Mesenchymal stem cell (in vitro differentiated cells and primary cell): ENCODE results near the gene COL27A1.

Experiments used
- DNase-seq: peaks from one replicate; pipeline ENCODE4 v3.0.0-alpha.2; 2013
- H2AFZ ChIP-seq: one replicate; pipeline ENCODE4 v1.6.1; 2013; ENCODE audit warnings: low read depth, mild to moderate bottlenecking, control low read depth, inconsistent platforms, low read length, moderate library complexity
- H2AK5ac ChIP-seq: 2 replicates; pipeline ENCODE4 v1.6.1; 2013; ENCODE audit warnings: low read length, moderate library complexity, mild to moderate bottlenecking, inconsistent platforms; ENCODE audit not compliant: severe bottlenecking
- H2BK120ac ChIP-seq: one replicate; pipeline ENCODE4 v1.6.1; 2013; ENCODE audit warnings: low read depth, mild to moderate bottlenecking, inconsistent platforms, low read length, moderate library complexity
- H2BK12ac ChIP-seq, 2 experiments: one replicate each; pipeline ENCODE4 v1.6.1; 2013; ENCODE audit warnings: inconsistent platforms in 2 of 2, low read length in 2 of 2, mild to moderate bottlenecking in 2 of 2, moderate library complexity in 2 of 2, control low read depth in 1 of 2
- H2BK15ac ChIP-seq: one replicate; pipeline ENCODE4 v1.6.1; 2013; ENCODE audit warnings: mild to moderate bottlenecking, low read depth, inconsistent platforms; ENCODE audit not compliant: poor library complexity, severe bottlenecking
- H2BK5ac ChIP-seq: 2 replicates; pipeline ENCODE4 v1.6.1; 2013; ENCODE audit warnings: low read depth, mild to moderate bottlenecking, low read length, control low read depth, inconsistent platforms; ENCODE audit not compliant: poor library complexity, severe bottlenecking
- H3K14ac ChIP-seq, 2 experiments: one replicate each; pipeline ENCODE4 v1.6.1; 2013; ENCODE audit warnings: inconsistent platforms in 2 of 2, low read length in 2 of 2, control low read depth in 1 of 2, mild to moderate bottlenecking in 1 of 2, moderate library complexity in 1 of 2
- H3K18ac ChIP-seq, 2 experiments: one replicate each; pipeline ENCODE4 v1.6.1; 2013; ENCODE audit warnings: inconsistent platforms in 2 of 2, low read length in 2 of 2, control low read depth in 1 of 2, low read depth in 1 of 2, mild to moderate bottlenecking in 1 of 2
- H3K23ac ChIP-seq, 2 experiments: one replicate each; pipeline ENCODE4 v1.6.1; 2013; ENCODE audit warnings: inconsistent platforms in 2 of 2, low read length in 2 of 2, mild to moderate bottlenecking in 2 of 2, moderate library complexity in 2 of 2, control low read depth in 1 of 2
- H3K27ac ChIP-seq: 2 replicates; pipeline ENCODE4 v1.5.1; 2013; ENCODE audit warnings: mild to moderate bottlenecking, moderate library complexity, low read length, control low read depth, inconsistent platforms; ENCODE audit not compliant: poor library complexity, severe bottlenecking
- H3K27me3 ChIP-seq, 2 experiments: 2 replicates each; pipeline versions ENCODE4 v1.6.1 to v1.7.0; 2013; ENCODE audit warnings: low read length in 2 of 2, mild to moderate bottlenecking in 2 of 2, moderate library complexity in 2 of 2, control low read depth in 1 of 2, inconsistent platforms in 1 of 2; ENCODE audit not compliant: control insufficient read depth in 1 of 2, insufficient read depth in 1 of 2
- H3K36me3 ChIP-seq, 2 experiments: 2 replicates each; pipeline versions ENCODE4 v1.6.1 to v1.7.0; 2013; ENCODE audit warnings: low read length in 2 of 2, control low read depth in 1 of 2, inconsistent platforms in 1 of 2, low read depth in 1 of 2, mild to moderate bottlenecking in 1 of 2; ENCODE audit not compliant: insufficient read depth in 2 of 2, control insufficient read depth in 1 of 2
- H3K4ac ChIP-seq, 2 experiments: one replicate each; pipeline ENCODE4 v1.6.1; 2013; ENCODE audit warnings: inconsistent platforms in 2 of 2, low read length in 2 of 2, mild to moderate bottlenecking in 2 of 2, moderate library complexity in 2 of 2, control low read depth in 1 of 2, low read depth in 1 of 2
- H3K4me1 ChIP-seq: 2 replicates; pipeline ENCODE4 v1.6.1; 2013; ENCODE audit warnings: low read depth, low read length, control low read depth; ENCODE audit not compliant: control insufficient read depth, insufficient read depth
- H3K4me2 ChIP-seq: 2 replicates; pipeline ENCODE4 v1.6.1; 2013; ENCODE audit warnings: low read length, mild to moderate bottlenecking, inconsistent platforms; ENCODE audit not compliant: poor library complexity, severe bottlenecking
- H3K4me3 ChIP-seq, 2 experiments: 2 replicates each; pipeline versions ENCODE4 v1.5.1 to v1.7.0; 2013; ENCODE audit warnings: low read length in 2 of 2, mild to moderate bottlenecking in 2 of 2, control low read depth in 1 of 2, low read depth in 1 of 2; ENCODE audit not compliant: insufficient read depth in 1 of 2
- H3K79me1 ChIP-seq: replicated peaks from 2 replicates; pipeline ENCODE4 v1.6.1; 2013; ENCODE audit warnings: mild to moderate bottlenecking, control low read depth, low read length, inconsistent platforms; ENCODE audit not compliant: poor library complexity, severe bottlenecking
- H3K9ac ChIP-seq: 2 replicates; pipeline ENCODE4 v1.7.0; 2013; ENCODE audit warnings: mild to moderate bottlenecking, low read length, moderate library complexity
- H3K9me3 ChIP-seq: 2 replicates; pipeline ENCODE4 v1.7.0; 2013; ENCODE audit warnings: mild to moderate bottlenecking, low read length; ENCODE audit not compliant: control insufficient read depth
- H4K8ac ChIP-seq: one replicate; pipeline ENCODE4 v1.6.1; 2013; ENCODE audit warnings: inconsistent platforms, mild to moderate bottlenecking, low read length, moderate library complexity
- H4K91ac ChIP-seq: one replicate; pipeline ENCODE4 v1.6.1; 2013; ENCODE audit warnings: mild to moderate bottlenecking, low read length, inconsistent platforms
- WGBS: methylation state at CpG from one replicate; pipeline ENCODE4 v1.1.7; 2013; ENCODE audit warnings: mixed read lengths; 5-methylcytosine and 5-hydroxymethylcytosine counted together

COL27A1 gene

GRCh38 chr9:114261026-114261425 lies 105.7 kb downstream of the COL27A1 start:
- Histone ChIP-seq H3K9me3 (no peaks in the 10 kb centered on the region), H2AK5ac (no peak overlapping the region), H4K91ac (no peak overlapping the region), H3K14ac (no peak overlapping the region), H3K4me2 (no peak overlapping the region), H3K9ac (no peak overlapping the region), H2BK15ac (no peak overlapping the region), H4K8ac (no peak overlapping the region), H3K4me3 (no peak overlapping the region), H3K27me3 (no peaks in the 10 kb centered on the region), H2BK12ac (no peak overlapping the region), H2BK5ac (no peak overlapping the region), H3K4ac (no peak overlapping the region), H2BK120ac (no peak overlapping the region), H3K36me3 (peaks cover 0 to 74% of the 10 kb centered on the region in 2 experiments), H3K4me1 (peaks cover 15% of the 10 kb centered on the region), H2AFZ (no peak overlapping the region), H3K27ac (no peak overlapping the region), H3K18ac (no peak overlapping the region), H3K79me1 (peaks cover 1% of the 10 kb centered on the region), H3K23ac (no peak overlapping the region)
- 86% methylated on average over 10 of the region's 10 CpGs for WGBS
- no peak for DNase-seq

GRCh38 chr9:114261987-114262386 lies 106.7 kb downstream of the COL27A1 start:
- 81% methylated on average over 9 of the region's 9 CpGs for WGBS
- no peak overlapping the region for H3K18ac ChIP-seq
- H2AFZ ChIP-seq, result no peak overlapping the region
- no peak overlapping the region for H3K4ac ChIP-seq
- DNase-seq, result no peak
- no peak overlapping the region for H3K4me2 ChIP-seq
- no peak overlapping the region for H2BK5ac ChIP-seq
- H3K27me3 ChIP-seq, result peaks cover 0 to 4% of the 10 kb centered on the region in 2 experiments
- H2BK12ac ChIP-seq, result no peak overlapping the region
- no peaks in the 10 kb centered on the region for H3K9me3 ChIP-seq
- H2BK120ac ChIP-seq, result no peak overlapping the region
- no peak overlapping the region for H4K91ac ChIP-seq
- no peak overlapping the region for H3K27ac ChIP-seq
- H3K23ac ChIP-seq, result no peak overlapping the region
- peaks cover 15% of the 10 kb centered on the region for H3K4me1 ChIP-seq
- H4K8ac ChIP-seq, result no peak overlapping the region
- peaks cover 0 to 76% of the 10 kb centered on the region in 2 experiments for H3K36me3 ChIP-seq
- no peak overlapping the region for H3K4me3 ChIP-seq
- H3K79me1 ChIP-seq, result peaks cover 1% of the 10 kb centered on the region
- no peak overlapping the region for H2BK15ac ChIP-seq
- no peak overlapping the region for H3K14ac ChIP-seq
- H2AK5ac ChIP-seq, result no peak overlapping the region
- no peak overlapping the region for H3K9ac ChIP-seq

DNA sequence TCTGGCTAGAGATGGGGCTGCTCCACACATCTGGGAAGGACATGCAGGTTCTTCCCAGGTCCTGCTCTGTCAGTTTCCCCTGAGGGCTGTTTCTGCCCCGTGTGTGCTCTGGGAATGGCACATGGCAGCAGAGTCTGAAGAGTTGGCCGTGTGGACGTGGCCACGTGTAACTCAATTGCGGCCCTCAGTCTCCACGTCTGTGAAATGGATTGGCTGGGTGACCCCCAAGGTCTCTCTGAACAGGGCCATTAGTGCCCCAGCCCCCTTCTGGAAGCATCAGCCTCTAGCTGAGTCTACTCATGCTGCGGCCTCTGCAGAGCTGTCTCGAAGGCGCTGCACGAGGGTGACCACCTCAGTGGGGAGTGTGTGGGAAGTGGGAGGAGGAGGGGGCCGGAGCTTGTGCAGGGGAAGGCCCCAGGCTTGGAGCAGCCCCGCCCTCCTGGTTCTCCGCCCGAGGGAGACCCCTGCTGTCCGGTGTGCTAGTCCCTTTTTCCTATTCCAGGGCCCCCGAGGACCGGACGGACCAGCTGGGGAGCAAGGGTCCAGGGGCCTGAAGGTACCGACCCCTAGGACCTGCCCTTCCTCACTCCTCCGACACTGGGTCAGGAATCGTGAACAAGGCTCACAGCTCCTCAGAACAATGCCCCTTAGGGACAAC lies 108.6 kb downstream of the COL27A1 start:
- Histone ChIP-seq H3K9ac (no peak overlapping the region), H3K4me1 (peaks cover 15% of the 10 kb centered on the region), H3K14ac (no peak overlapping the region), H2BK120ac (no peak overlapping the region), H3K9me3 (no peaks in the 10 kb centered on the region), H3K27ac (no peak overlapping the region), H3K4me3 (no peak overlapping the region), H3K36me3 (peaks cover 0 to 83% of the 10 kb centered on the region in 2 experiments), H2AFZ (no peak overlapping the region), H3K4me2 (no peak overlapping the region), H4K91ac (peak overlapping the region; percentile 47), H4K8ac (no peak overlapping the region), H2AK5ac (no peak overlapping the region), H3K18ac (no peak overlapping the region), H2BK12ac (no peak overlapping the region), H3K27me3 (peaks cover 0 to 4% of the 10 kb centered on the region in 2 experiments), H3K23ac (no peak overlapping the region), H2BK15ac (no peak overlapping the region), H2BK5ac (no peak overlapping the region), H3K79me1 (peaks cover 1% of the 10 kb centered on the region), H3K4ac (no peak overlapping the region)
- 63% methylated on average over 17 of the region's 21 CpGs for WGBS
- DNase-seq, result peak; percentile 26

DNA sequence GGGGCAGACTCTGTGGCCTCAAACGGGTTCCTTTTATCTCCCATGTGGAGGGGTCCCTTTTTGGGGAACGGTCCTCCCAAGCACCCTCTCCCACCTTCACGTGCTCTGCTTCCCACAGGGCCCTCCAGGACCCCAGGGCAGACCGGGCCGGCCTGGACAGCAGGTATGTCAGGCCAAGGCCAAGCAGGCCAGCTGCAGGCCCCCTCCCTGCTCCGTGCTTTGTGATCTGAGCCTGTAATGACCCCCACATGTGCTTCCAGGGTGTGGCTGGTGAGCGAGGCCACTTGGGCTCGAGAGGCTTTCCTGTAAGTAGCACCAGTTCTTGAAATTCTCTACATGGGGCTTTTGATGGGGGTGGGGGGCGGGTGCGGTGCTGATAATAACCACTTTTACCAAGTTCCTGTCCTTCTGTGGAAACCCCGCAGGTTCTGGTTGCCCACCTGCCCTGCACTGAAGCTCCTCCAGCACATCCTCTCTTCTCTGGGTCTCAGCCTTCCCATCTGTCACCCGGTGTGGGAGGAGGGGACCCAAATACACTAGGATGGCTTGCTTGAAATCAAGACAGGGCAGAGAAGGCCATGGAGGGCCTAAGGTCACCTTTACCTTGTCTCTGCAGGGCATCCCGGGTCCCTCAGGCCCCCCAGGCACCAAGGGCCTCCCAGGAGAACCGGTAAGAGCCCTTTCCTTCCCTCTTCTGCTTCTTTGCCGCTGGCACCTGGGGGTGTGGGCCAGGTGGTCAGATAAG lies 109.6 kb downstream of the COL27A1 start:
- Histone ChIP-seq H2BK120ac (no peak overlapping the region), H3K18ac (peak overlapping the region in 1 of 2 experiments; percentile 72), H3K4ac (no peak overlapping the region), H3K14ac (no peak overlapping the region), H3K9ac (no peak overlapping the region), H2BK15ac (no peak overlapping the region), H3K23ac (no peak overlapping the region), H3K4me3 (no peak overlapping the region), H3K9me3 (no peaks in the 10 kb centered on the region), H3K36me3 (peaks cover 0 to 89% of the 10 kb centered on the region in 2 experiments), H3K4me1 (peaks cover 11% of the 10 kb centered on the region), H2BK12ac (no peak overlapping the region), H3K79me1 (peaks cover 1% of the 10 kb centered on the region), H2BK5ac (no peak overlapping the region), H3K27ac (no peak overlapping the region), H3K27me3 (peaks cover 0 to 6% of the 10 kb centered on the region in 2 experiments), H2AFZ (no peak overlapping the region), H3K4me2 (no peak overlapping the region), H2AK5ac (no peak overlapping the region), H4K91ac (no peak overlapping the region), H4K8ac (no peak overlapping the region)
- WGBS, result 95% methylated on average over 15 of the region's 15 CpGs
- DNase-seq, result no peak
